Heart left ventricle (tissue), 16 donors: ENCODE measurements around the gene KIF1A. TPM values are rescaled to one million over a fixed set of nuclear protein-coding genes. Genes with fewer than 3 reads are reported as not detected.

Experiments used
- ATAC-seq, 4 donors: fragments of 200-7000 bp; cut with Tn5 transposase; one replicate each; pipeline ENCODE4 v1.9.1; 2020 to 2022; ENCODE audit warnings: moderate library complexity in 4 of 4, mild to moderate bottlenecking in 3 of 4, moderate number of reproducible peaks in 1 of 4
- DNase-seq, 5 donors: peaks; one replicate each; pipeline ENCODE4 v3.0.0-alpha.2; 2020
- H3K27ac ChIP-seq, 12 donors: fragments of 200-600 bp; sonication (generic) in 4 of 12; one replicate each; pipeline versions ENCODE4 v1.5.0 to v1.8.0; 2016 to 2022; ENCODE audit warnings: mild to moderate bottlenecking in 2 of 12
- H3K27me3 ChIP-seq, 9 donors: fragments of 200-600 bp; sonication (generic) in 2 of 9; one replicate each; pipeline versions ENCODE4 v1.5.1 to v1.8.0; 2016 to 2022; ENCODE audit warnings: mild to moderate bottlenecking in 3 of 9
- H3K36me3 ChIP-seq, 9 donors: fragments of 200-600 bp; sonication (generic) in 2 of 9; one replicate each; pipeline versions ENCODE4 v1.5.0 to v1.8.0; 2018 to 2022; ENCODE audit warnings: mild to moderate bottlenecking in 2 of 9
- H3K4me1 ChIP-seq, 12 donors: fragments of 200-600 bp; sonication (generic) in 4 of 12; one replicate each; pipeline versions ENCODE4 v1.5.0 to v1.8.0; 2016 to 2022; ENCODE audit warnings: mild to moderate bottlenecking in 3 of 12
- H3K4me3 ChIP-seq, 12 donors: fragments of 200-600 bp; sonication (generic) in 4 of 12; one replicate each; pipeline versions ENCODE4 v1.5.0 to v1.8.0; 2017 to 2022; ENCODE audit warnings: mild to moderate bottlenecking in 9 of 12, moderate library complexity in 4 of 12
- H3K9me3 ChIP-seq, 12 donors: fragments of 200-600 bp; sonication (generic) in 4 of 12; one replicate each; pipeline versions ENCODE4 v1.5.0 to v1.8.0; 2016 to 2022; ENCODE audit warnings: mild to moderate bottlenecking in 1 of 12
- POLR2A ChIP-seq, 2 donors: fragments of 450-650 bp; IDR thresholded peaks; one replicate each; pipeline ENCODE4 v1.6.1; 2017; ENCODE audit warnings: antibody characterized with exemption in 2 of 2, mild to moderate bottlenecking in 2 of 2, moderate library complexity in 2 of 2
- WGBS, 4 donors: extraction: QIAGEN DNeasy Blood & Tissue Kit in 2 of 4; methylation state at CpG; one replicate each; pipeline versions ENCODE4 v1.1.5 to v1.1.7; 2013 to 2018; 5-methylcytosine and 5-hydroxymethylcytosine counted together
- intact Hi-C, 10 donors: fragments of 100-400 bp; cut with DNase I; formaldehyde crosslinking; loops; one replicate each; pipeline versions ENCODE4 v1.11.1 to v1.14.2; 2022
- polyA plus RNA-seq, 2 donors: library from polyadenylated mRNA; stranded (reverse); fragments of 200-250 nt; gene quantifications; one replicate each; pipeline ENCODE4 v1.2.3, GENCODE V29; 2013
- total RNA-seq, 9 donors: library from RNA; depleted of rRNA in 2 of 9; stranded (reverse); fragments of >200 nt in 2 of 9; fragmentation: NEBNext Ultra II Directional in 3 of 9; extraction: Animal tissue kit (Norgen Biotek cat#: 25700) in 3 of 9; gene quantifications; one replicate each; pipeline versions ENCODE4 v1.1.0 to v1.2.4, GENCODE V29; 2016 to 2023
- TF ChIP-seq, protein P1 (sequence below), 12 donors: fragments of 200-600 bp; sonication (generic) in 4 of 12; IDR thresholded peaks; one replicate each; pipeline versions ENCODE4 v1.5.0 to v1.8.0; 2018 to 2022; ENCODE audit warnings: antibody characterized with exemption in 12 of 12, mild to moderate bottlenecking in 5 of 12
- donor health status: ischemic (EF 13 %, LVEDD 7.1; RV severe dilation, severe dysfunction).
- donor health status: healthy with polysubstance abuse.
- donor health status: DM: no; HTN: yes; CAD: no.
- donor health status: DM: no; HTN: no; CAD: no.
- donor health status: ischemic (EF 25% LVEDD 6.9; RV normal size, moderate dysfunction).
- donor health status: ischemic (EF 25% LVEDD 5.7; RV mildly dilated, moderate dysfunction).
- donor health status: healthy.
- donor health status: DM: yes; HTN: yes; CAD: no.
- donor health status: ischemic (EF 35%, LVEDD 5.7; RV mildly dilated, moderate dysfunction).
- donor health status: nonischemic (EF 11% LVEDD 7.7; RV severe dilation, severe dysfunction).
- donor health status: DM: yes; HTN: yes; CAD: no.
- donor health status: PGD.
- donor health status: ischemic (EF 29% LVEDD 5.4; RV normal size, mild dysfunction).
- donor health status: nonischemic (EF 23%, LVEDD 6.1; RV moderate dilation, normal function).

KIF1A gene
- total and polyA plus RNA-seq, 11 donors, result 0.76 to 25.8 (median 2.7) TPM

DNA sequence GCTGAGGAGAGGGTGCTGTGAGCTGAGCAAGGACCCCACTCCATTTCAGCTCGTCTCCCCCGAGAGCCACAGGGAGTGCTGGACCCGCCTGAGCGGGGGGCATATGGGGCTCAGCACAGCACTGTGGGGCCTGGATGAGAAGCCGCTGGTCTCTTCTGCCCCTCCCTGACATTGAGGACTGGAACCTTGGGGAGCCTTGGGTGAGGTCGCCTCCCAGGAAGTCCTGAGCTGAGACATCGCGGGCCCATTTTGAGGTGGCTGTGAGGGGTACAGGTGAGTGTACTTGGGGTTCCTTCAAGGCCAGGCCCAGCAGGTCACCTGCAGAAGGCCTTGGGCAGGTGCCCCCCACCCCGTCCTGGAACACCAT is 131.5 kb downstream of the KIF1A start:
- no peak overlapping the region for H3K4me3 ChIP-seq
- ATAC-seq (no peak), DNase-seq (no peak)
- no peaks in the 10 kb centered on the region for H3K36me3 ChIP-seq
- H3K9me3 ChIP-seq, result no peaks in the 10 kb centered on the region
- H3K27ac ChIP-seq, result no peak overlapping the region
- no peaks in the 10 kb centered on the region for H3K4me1 ChIP-seq
- H3K27me3 ChIP-seq, result no peaks in the 10 kb centered on the region
- WGBS, 4 donors, result 86 to 92% (median 90%) methylated on average over 7 to 9 of the region's 9 CpGs
- TF ChIP-seq, protein P1, sequence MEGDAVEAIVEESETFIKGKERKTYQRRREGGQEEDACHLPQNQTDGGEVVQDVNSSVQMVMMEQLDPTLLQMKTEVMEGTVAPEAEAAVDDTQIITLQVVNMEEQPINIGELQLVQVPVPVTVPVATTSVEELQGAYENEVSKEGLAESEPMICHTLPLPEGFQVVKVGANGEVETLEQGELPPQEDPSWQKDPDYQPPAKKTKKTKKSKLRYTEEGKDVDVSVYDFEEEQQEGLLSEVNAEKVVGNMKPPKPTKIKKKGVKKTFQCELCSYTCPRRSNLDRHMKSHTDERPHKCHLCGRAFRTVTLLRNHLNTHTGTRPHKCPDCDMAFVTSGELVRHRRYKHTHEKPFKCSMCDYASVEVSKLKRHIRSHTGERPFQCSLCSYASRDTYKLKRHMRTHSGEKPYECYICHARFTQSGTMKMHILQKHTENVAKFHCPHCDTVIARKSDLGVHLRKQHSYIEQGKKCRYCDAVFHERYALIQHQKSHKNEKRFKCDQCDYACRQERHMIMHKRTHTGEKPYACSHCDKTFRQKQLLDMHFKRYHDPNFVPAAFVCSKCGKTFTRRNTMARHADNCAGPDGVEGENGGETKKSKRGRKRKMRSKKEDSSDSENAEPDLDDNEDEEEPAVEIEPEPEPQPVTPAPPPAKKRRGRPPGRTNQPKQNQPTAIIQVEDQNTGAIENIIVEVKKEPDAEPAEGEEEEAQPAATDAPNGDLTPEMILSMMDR (IDR thresholded peaks at IDR 0.05), result no peak
- TF ChIP-seq POLR2A (IDR thresholded peaks at IDR 0.05), result no peak
- intact Hi-C loops, result no loop called here

GRCh38 chr2:240687741-240688552 is 132.1 kb downstream of the KIF1A start:
- intact Hi-C loops, result no loop called here
- DNase-seq (no peak), ATAC-seq (no peak)
- H3K27me3 ChIP-seq, result no peaks in the 10 kb centered on the region
- no peak for TF ChIP-seq POLR2A (IDR thresholded peaks at IDR 0.05)
- TF ChIP-seq, protein P1 (IDR thresholded peaks at IDR 0.05), result no peak
- no peaks in the 10 kb centered on the region for H3K9me3 ChIP-seq
- H3K27ac ChIP-seq, result no peak overlapping the region
- H3K36me3 ChIP-seq, result no peaks in the 10 kb centered on the region
- no peak overlapping the region for H3K4me3 ChIP-seq
- H3K4me1 ChIP-seq, result no peaks in the 10 kb centered on the region
- 82 to 91% (median 88%) methylated on average over 6 to 14 of the region's 14 CpGs for WGBS, 4 donors

DNA sequence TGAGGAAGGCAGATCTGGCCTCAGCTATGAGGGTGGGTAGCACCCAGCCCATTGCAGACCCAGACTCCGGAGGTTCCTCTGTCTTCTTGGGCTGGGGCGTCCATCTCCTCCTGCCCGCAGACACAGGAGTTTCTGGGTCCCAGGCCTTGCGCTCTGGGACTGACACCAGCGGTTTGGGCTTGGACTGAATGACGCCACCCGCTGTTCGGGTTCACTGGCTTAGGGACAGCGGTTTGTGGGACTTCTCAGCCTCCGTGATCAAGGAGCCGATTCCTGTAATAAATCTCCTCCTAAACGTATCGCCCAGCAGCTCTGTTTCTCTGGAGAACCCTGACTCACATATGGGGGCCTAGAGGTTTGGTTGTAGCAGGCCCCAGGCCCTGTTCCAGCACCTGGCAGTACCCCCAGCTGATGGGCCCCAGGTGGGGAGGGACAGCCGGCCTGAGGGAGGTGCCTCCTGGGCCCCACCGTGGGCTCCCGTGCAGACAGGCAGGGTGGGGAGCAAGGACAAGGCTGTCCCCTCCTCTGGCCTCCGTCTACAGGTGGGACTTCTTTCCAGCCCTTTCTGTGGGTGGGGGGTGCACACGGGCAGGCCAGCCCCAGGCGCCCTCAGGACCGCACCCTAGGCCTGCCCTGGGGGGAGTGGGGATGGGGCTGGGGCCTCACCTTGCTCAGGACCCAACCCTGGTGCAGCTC is 132.8 kb downstream of the KIF1A start:
- Histone ChIP-seq H3K4me1 (no peaks in the 10 kb centered on the region), H3K36me3 (no peaks in the 10 kb centered on the region), H3K27me3 (no peaks in the 10 kb centered on the region), H3K9me3 (no peaks in the 10 kb centered on the region), H3K4me3 (no peak overlapping the region), H3K27ac (no peak overlapping the region)
- DNase-seq, result no peak
- no peak for TF ChIP-seq POLR2A (IDR thresholded peaks at IDR 0.05)
- TF ChIP-seq, protein P1 (IDR thresholded peaks at IDR 0.05), result no peak
- intact Hi-C loops, result no loop called here
- 80 to 89% (median 81%) methylated on average over 8 to 20 of the region's 20 CpGs for WGBS, 4 donors
- no peak for ATAC-seq

GRCh38 chr2:240686460-240686859 is 133.6 kb downstream of the KIF1A start:
- WGBS, 4 donors, result 50 to 62% (median 59%) methylated on average over 6 of the region's 6 CpGs
- intact Hi-C loops, result no loop called here
- Histone ChIP-seq H3K27me3 (no peaks in the 10 kb centered on the region), H3K27ac (no peak overlapping the region), H3K9me3 (no peaks in the 10 kb centered on the region), H3K4me3 (no peak overlapping the region), H3K4me1 (no peaks in the 10 kb centered on the region), H3K36me3 (no peaks in the 10 kb centered on the region)
- ATAC-seq, result no peak
- DNase-seq, result no peak
- no peak for TF ChIP-seq POLR2A (IDR thresholded peaks at IDR 0.05)
- TF ChIP-seq, protein P1 (IDR thresholded peaks at IDR 0.05), result no peak
